ENCODE results near the gene IFI44L. TPM values are rescaled to one million over a fixed set of nuclear protein-coding genes. Genes with fewer than 3 reads are reported as not detected.

IFI44L gene
- total RNA-seq = 0.26 and 0.38 TPM in 2 replicates

DNA sequence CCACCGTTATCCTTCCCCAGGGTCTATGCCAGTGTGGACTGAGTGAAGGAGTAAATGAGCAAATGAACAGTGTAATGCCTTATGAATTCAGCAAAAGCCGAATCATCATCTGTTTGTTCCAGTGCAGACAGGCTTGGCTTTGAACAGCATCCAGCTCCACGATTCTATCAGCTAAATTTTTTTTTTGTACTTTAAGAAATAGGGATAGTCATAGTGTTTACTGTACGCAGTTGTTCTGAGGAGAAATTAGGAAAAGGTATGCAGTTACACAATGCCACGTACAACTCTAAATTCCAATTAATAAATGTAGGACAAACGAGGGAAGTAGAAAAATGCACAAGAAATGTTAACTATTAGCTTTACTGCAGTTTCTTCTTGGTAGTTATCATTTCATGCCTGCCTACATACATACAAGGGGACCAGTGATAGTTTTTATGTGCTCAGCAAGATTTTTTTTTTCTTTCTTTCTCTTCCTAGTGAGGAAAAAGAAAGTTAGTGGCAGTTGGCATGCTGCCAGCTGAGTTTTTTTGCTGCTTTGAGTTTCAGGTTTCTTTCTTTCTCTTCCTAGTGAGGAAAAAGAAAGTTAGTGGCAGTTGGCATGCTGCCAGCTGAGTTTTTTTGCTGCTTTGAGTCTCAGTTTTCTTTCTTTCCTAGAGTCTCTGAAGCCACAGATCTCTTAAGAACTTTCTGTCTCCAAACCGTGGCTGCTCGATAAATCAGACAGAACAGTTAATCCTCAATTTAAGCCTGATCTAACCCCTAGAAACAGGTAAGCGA lies at the start of gene IFI44L:
Gene IFI44L (plus strand): TSS at position 646 of the 777 bp plus-strand sequence. CDS start 7,468 bp downstream, outside the sequence.
- DNase-seq (ENCODE audit: low read depth in 2 of 2) = peak in 1 of 2 donors; percentile 38

DNA sequence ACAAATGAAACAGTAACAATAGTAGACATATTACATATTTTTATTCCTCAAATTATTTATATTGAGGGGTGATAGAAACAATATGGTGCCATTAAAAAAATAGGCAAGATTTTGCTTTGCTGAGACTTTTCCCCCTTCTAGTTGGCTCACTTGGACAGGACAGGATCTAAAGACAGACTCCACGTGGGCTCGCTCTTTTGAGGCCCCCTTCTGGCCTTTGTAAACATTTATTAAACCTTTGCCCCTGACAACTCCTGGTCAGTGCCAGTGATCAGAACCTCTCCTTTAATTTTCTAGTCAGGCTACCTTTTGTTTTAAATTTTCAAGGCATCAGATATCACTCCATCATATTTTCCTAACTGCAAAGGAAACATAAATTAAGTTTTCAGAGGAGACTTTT lies 49.7 kb upstream of the IFI44L start:
- DNase-seq (ENCODE audit: low read depth in 2 of 2) = no peak

GRCh38 chr1:78577257-78578100 lies 42.8 kb upstream of the IFI44L start:
- DNase-seq (ENCODE audit: low read depth in 2 of 2) = no peak

- no peak for DNase-seq (ENCODE audit: low read depth in 2 of 2)
Observed at GRCh38 chr1:78586572-78586971, 33.7 kb upstream of the IFI44L start.

- DNase-seq (ENCODE audit: low read depth in 2 of 2) = no peak
Observed at GRCh38 chr1:78587211-78587610, 33.0 kb upstream of the IFI44L start.

GRCh38 chr1:78591971-78592370 lies 28.3 kb upstream of the IFI44L start:
- no peak for DNase-seq (ENCODE audit: low read depth in 2 of 2)

DNA sequence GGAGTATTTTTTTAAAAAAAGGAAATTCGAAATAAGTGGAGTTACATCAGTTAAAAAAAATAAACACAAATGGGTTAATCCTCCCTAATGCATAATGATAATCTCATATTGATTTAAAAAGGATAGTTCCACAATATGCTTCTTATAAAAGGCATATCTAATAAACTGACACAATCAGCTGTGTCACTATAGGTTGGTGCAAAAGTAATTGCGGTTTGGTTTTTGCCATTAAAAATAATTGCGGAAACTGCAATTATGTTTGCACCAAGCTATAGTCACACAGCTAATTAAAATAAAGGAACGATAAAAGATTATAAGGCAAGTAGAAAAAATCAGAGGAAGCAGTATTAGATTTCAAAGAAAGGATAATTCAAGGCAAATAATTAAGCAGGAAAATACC lies 21.0 kb upstream of the IFI44L start:
- DNase-seq (ENCODE audit: low read depth in 2 of 2) = no peak

GRCh38 chr1:78601068-78601467 lies 19.2 kb upstream of the IFI44L start:
- no peak for DNase-seq (ENCODE audit: low read depth in 2 of 2)

- no peak for DNase-seq (ENCODE audit: low read depth in 2 of 2)
Observed at GRCh38 chr1:78603206-78603605, 17.0 kb upstream of the IFI44L start.

DNA sequence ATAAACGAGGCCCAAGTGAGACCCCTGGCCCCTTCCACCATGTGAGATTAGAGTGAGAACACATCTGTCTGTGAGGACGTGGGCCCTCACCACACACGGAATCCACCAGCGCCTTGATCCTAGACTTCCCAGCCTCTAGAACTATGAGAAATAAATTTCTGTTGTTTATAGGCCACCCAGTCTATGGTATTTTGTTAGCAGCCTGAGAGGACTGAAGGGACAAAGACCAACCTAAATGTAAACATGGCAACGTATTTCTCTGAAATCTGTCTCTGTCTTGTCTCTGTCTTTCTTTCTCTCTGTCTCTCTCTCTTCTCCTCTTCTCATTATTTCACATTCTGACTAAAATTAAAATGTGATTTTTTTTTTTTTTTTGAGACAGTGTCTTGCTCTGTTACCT lies 15.6 kb upstream of the IFI44L start:
- no peak for DNase-seq (ENCODE audit: low read depth in 2 of 2)

GRCh38 chr1:78606274-78606673 lies 14.0 kb upstream of the IFI44L start:
- no peak for DNase-seq (ENCODE audit: low read depth in 2 of 2)

DNA sequence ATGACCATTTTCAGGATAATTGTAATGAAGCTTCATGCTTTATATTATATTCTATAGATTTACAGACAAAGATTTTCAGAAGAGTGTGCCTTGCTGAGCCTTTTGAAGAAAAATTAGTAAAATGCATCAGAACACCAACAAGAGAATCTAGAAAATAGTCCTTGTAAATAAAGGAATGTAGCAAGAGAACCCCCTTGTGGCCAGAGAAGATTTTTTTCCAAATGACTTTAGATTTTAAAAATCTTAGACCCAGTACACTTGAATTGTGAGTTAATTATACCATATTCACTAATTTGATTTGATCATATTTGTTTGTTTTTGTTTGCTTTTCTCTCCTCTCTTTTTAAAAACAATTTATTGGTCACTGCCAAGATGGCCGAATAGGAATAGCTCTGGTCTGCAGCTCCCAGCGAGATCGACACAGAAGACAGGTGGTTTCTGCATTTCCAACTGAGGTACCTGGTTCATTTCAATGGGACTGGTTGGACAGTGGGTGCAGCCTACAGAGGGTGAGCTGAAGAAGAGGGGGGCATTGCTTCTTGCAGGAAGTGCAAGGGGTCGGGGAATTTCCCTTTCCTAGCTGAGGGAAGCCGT lies 12.8 kb upstream of the IFI44L start:
- DNase-seq (ENCODE audit: low read depth in 2 of 2) = peak in 1 of 2 donors; percentile 44

- no peak for DNase-seq (ENCODE audit: low read depth in 2 of 2)
Observed at GRCh38 chr1:78607944-78608343, 12.3 kb upstream of the IFI44L start.

- DNase-seq (ENCODE audit: low read depth in 2 of 2) = peak; percentile 79
Observed at GRCh38 chr1:78617615-78618026, 2.6 kb upstream of the IFI44L start.

- no peak for DNase-seq (ENCODE audit: low read depth in 2 of 2)
Observed at GRCh38 chr1:78619032-78619431, 1.2 kb upstream of the IFI44L start.

DNA sequence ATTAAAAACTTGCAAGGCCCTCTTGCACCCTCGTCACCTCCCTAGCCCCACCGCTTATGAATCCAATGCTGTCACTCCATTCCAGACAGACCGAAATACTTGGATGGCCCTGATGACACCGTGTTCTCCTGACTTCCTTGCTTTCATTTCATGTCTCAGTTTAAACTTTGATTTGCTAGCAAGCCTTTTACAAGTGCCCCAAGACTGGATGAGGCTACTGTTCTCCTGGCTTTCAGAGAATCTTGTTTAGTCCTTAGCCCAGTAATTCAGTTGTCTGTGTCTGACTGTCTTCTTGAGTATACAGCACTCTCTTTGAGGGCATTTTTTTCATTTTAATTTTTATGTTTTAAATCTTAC lies 824 bp upstream of the IFI44L start:
- DNase-seq (ENCODE audit: low read depth in 2 of 2) = peak in 1 of 2 donors; percentile 4

- no peak for DNase-seq (ENCODE audit: low read depth in 2 of 2)
Observed at GRCh38 chr1:78620666-78621065, 418 bp downstream of the IFI44L start.

- DNase-seq (ENCODE audit: low read depth in 2 of 2) = no peak
Observed at GRCh38 chr1:78622548-78622947, 2.3 kb downstream of the IFI44L start.

GRCh38 chr1:78624035-78624434 lies 3.8 kb downstream of the IFI44L start:
- no peak for DNase-seq (ENCODE audit: low read depth in 2 of 2)

GRCh38 chr1:78627321-78627720 lies 7.1 kb downstream of the IFI44L start:
- DNase-seq (ENCODE audit: low read depth in 2 of 2) = no peak

DNA sequence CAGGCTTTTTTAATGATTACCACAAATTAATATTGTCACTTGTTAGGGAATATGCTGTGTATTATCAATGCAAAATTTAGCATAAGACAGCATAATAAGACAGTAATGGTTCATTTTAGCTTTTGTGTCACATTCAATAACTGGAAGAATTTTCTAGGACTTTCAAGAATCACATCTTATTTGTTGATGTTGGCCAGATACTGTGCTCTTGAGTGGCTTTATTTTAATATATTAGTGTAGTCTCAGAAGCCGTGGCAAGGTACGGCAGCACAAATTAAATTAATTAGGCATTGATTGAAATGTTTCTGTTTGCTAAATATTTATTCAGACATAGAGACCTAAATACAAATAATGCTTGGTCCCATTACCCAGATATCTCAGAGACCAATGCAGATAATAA lies 10.4 kb downstream of the IFI44L start:
- DNase-seq (ENCODE audit: low read depth in 2 of 2) = no peak

DNA sequence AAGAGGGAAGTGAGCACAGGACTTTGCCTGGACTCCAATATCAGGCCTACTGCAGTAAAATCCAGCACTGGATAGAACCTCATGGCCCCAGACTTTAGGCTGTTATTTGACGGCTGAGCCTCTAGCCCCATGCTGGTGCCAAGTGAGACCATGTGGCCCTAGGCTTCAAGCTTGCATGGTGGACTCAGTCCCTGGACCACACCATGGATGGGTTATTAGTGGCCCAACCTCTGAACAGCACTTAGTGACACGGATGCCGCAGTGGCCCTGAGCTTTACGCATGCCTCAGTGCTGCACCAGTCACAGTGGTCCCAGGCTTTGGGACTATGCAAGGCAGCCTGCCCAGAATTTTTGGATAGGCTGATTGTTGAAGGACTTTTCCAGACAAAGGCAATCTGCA lies 13.0 kb downstream of the IFI44L start:
- DNase-seq (ENCODE audit: low read depth in 2 of 2) = no peak
